Panc1 (cell line): ENCODE results near the gene EMP2. TPM values are rescaled to one million over a fixed set of nuclear protein-coding genes. Genes with fewer than 3 reads are reported as not detected.

Experiments
- ATAC-seq: fragments of 200-7000 bp; cut with Tn5 transposase; 2 replicates; pipeline ENCODE4 v1.9.1; 2020; ENCODE audit warnings: mild to moderate bottlenecking, moderate library complexity
- BruUV-seq: library from RNA; stranded (reverse); fragments of 400-500 nt; replicated peaks from 2 replicates; lab custom pipeline; 2021; lab: Mats Ljungman, UMichigan
- CTCF ChIA-PET: fragments of 300-600 bp; sonication (Branson Sonifier 250); formaldehyde crosslinking; loops from one replicate; lab custom pipeline; 2022; ENCODE audit warnings: antibody characterized with exemption; lab: Charles Lee
- POLR2A ChIA-PET: fragments of 300-600 bp; sonication (Branson Sonifier 250); formaldehyde crosslinking; loops from one replicate; lab custom pipeline; 2022; ENCODE audit warnings: antibody characterized with exemption; lab: Charles Lee
- DNase-seq: peaks from one replicate; pipeline ENCODE4 v3.0.0-alpha.2; 2010; ENCODE audit warnings: low read depth, low spot score
- H3K27ac ChIP-seq: 2 replicates; pipeline ENCODE4 v1.5.1; 2011; ENCODE audit warnings: mild to moderate bottlenecking, low read length, inconsistent platforms
- H3K27me3 ChIP-seq: fragments of 200-500 bp; sonication (Bioruptor generic); 2 replicates; pipeline ENCODE4 v1.6.0; 2014; ENCODE audit warnings: low read length, inconsistent platforms; ENCODE audit not compliant: control insufficient read depth, insufficient read depth
- H3K36me3 ChIP-seq: fragments of 200-500 bp; sonication (Bioruptor generic); 2 replicates; pipeline ENCODE4 v1.5.1; 2014; ENCODE audit warnings: inconsistent platforms, mild to moderate bottlenecking, low read length, moderate library complexity; ENCODE audit not compliant: control insufficient read depth, insufficient read depth
- H3K4me1 ChIP-seq: 2 replicates; pipeline ENCODE4 v1.5.1; 2011; ENCODE audit warnings: inconsistent platforms, mild to moderate bottlenecking, low read length, moderate library complexity; ENCODE audit not compliant: control insufficient read depth, insufficient read depth
- H3K4me3 ChIP-seq, 2 experiments: 2 replicates each; pipeline ENCODE4 v1.5.1; 2011 to 2012; ENCODE audit warnings: low read depth in 2 of 2, low read length in 2 of 2, mild to moderate bottlenecking in 2 of 2, inconsistent platforms in 1 of 2, moderate library complexity in 1 of 2
- H3K9me3 ChIP-seq: fragments of 200-500 bp; sonication (Bioruptor generic); 2 replicates; pipeline ENCODE4 v1.5.1; 2014; ENCODE audit warnings: low read depth, mild to moderate bottlenecking, inconsistent platforms, low read length, moderate library complexity; ENCODE audit not compliant: control insufficient read depth, insufficient read depth
- POLR2AphosphoS5 ChIP-seq: IDR thresholded peaks from 2 replicates; pipeline ENCODE4 v1.6.1; 2012; ENCODE audit warnings: mild to moderate bottlenecking, low read depth, low read length, moderate library complexity
- SIN3A ChIP-seq: IDR thresholded peaks from 2 replicates; pipeline ENCODE4 v1.6.1; 2012; ENCODE audit warnings: low read depth, mild to moderate bottlenecking, low read length, moderate library complexity, borderline replicate concordance; ENCODE audit not compliant: insufficient read depth
- TCF7L2 ChIP-seq: IDR thresholded peaks from 2 replicates; pipeline ENCODE4 v1.6.1; 2011; ENCODE audit warnings: mild to moderate bottlenecking, low read depth, low read length, inconsistent platforms
- in situ Hi-C: cut with HindIII; loops from 2 replicates; pipeline ENCODE4 v1.10.0; 2016; ENCODE audit warnings: low sequenced_read_pairs, low pct_unique_long_range_greater_than_20kb
- intact Hi-C: fragments of 100-400 bp; cut with micrococcal nuclease; formaldehyde crosslinking; loops from one replicate; pipeline ENCODE4 v1.10.0; 2022; ENCODE audit not compliant: unreplicated experiment
- total RNA-seq: library from RNA; stranded (reverse); gene quantifications from one replicate; pipeline ENCODE4 v1.2.1, GENCODE V29; 2021; ENCODE audit not compliant: unreplicated experiment
- TF ChIP-seq, protein P1 (sequence below): fragments of 450-650 bp; IDR thresholded peaks from 2 replicates; pipeline ENCODE4 v1.5.1; 2017; ENCODE audit warnings: mild to moderate bottlenecking
- TF ChIP-seq, protein P2 (sequence below), 2 experiments: IDR thresholded peaks; 2 replicates each; pipeline ENCODE4 v1.6.1; 2011 to 2012; ENCODE audit warnings: low read depth in 2 of 2, control low read depth in 1 of 2, low read length in 1 of 2, mild to moderate bottlenecking in 1 of 2, moderate library complexity in 1 of 2; ENCODE audit not compliant: insufficient read depth in 1 of 2

The EMP2 gene
- total RNA-seq, 1 experiment from 2014 or later: 13.8 TPM

DNA sequence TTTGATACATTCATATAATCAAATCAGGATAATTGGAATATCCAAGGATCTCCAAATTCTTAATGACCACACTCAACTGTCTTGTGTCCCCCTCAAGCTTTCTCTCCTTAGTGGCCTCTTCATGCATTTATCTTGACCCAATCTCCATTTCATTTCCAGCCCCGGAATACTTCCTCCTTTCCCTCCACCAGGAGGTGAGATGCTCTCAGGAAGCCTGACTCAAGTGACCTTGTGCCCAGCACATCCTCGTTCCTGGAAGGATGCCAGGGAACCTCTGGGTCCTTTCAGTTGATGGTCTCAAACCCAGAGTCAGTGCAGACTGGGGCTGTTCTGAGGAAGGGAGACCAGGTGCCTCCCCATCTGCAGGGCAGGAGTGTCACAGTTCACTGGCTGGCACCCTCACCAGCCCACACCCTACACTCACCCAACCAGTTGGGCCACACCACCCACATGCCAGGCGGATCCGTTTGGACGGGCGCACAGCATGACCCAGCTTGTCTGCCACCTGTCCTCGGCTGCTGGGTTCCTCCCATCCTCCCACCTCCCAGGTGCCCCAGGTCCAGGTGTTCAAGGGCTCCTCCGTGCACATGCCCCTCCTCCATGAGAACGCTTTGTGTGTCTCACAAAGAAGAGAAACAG is 14.0 kb upstream of the EMP2 start:
- ChIA-PET CTCF (no interaction called here), POLR2A (no interaction called here)
- Histone ChIP-seq H3K27ac (no peak overlapping the region), H3K9me3 (no peaks in the 10 kb centered on the region), H3K4me3 (no peak overlapping the region), H3K36me3 (no peaks in the 10 kb centered on the region), H3K4me1 (no peaks in the 10 kb centered on the region), H3K27me3 (peaks cover 5% of the 10 kb centered on the region; the same call in 1 of the 2 replicates)
- no peak for ATAC-seq
- no TSS peak for BruUV-seq
- in situ Hi-C loops: no loop called here
- DNase-seq: no peak
- intact Hi-C loops: no loop called here
- TF ChIP-seq POLR2AphosphoS5 (no peak), SIN3A (no peak), TCF7L2 (no peak)
- TF ChIP-seq, protein P1, sequence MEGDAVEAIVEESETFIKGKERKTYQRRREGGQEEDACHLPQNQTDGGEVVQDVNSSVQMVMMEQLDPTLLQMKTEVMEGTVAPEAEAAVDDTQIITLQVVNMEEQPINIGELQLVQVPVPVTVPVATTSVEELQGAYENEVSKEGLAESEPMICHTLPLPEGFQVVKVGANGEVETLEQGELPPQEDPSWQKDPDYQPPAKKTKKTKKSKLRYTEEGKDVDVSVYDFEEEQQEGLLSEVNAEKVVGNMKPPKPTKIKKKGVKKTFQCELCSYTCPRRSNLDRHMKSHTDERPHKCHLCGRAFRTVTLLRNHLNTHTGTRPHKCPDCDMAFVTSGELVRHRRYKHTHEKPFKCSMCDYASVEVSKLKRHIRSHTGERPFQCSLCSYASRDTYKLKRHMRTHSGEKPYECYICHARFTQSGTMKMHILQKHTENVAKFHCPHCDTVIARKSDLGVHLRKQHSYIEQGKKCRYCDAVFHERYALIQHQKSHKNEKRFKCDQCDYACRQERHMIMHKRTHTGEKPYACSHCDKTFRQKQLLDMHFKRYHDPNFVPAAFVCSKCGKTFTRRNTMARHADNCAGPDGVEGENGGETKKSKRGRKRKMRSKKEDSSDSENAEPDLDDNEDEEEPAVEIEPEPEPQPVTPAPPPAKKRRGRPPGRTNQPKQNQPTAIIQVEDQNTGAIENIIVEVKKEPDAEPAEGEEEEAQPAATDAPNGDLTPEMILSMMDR: no peak
- TF ChIP-seq, protein P2, sequence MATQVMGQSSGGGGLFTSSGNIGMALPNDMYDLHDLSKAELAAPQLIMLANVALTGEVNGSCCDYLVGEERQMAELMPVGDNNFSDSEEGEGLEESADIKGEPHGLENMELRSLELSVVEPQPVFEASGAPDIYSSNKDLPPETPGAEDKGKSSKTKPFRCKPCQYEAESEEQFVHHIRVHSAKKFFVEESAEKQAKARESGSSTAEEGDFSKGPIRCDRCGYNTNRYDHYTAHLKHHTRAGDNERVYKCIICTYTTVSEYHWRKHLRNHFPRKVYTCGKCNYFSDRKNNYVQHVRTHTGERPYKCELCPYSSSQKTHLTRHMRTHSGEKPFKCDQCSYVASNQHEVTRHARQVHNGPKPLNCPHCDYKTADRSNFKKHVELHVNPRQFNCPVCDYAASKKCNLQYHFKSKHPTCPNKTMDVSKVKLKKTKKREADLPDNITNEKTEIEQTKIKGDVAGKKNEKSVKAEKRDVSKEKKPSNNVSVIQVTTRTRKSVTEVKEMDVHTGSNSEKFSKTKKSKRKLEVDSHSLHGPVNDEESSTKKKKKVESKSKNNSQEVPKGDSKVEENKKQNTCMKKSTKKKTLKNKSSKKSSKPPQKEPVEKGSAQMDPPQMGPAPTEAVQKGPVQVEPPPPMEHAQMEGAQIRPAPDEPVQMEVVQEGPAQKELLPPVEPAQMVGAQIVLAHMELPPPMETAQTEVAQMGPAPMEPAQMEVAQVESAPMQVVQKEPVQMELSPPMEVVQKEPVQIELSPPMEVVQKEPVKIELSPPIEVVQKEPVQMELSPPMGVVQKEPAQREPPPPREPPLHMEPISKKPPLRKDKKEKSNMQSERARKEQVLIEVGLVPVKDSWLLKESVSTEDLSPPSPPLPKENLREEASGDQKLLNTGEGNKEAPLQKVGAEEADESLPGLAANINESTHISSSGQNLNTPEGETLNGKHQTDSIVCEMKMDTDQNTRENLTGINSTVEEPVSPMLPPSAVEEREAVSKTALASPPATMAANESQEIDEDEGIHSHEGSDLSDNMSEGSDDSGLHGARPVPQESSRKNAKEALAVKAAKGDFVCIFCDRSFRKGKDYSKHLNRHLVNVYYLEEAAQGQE (IDR thresholded peaks at IDR 0.05; ENCODE audit: insufficient read depth in 1 of 2, low read depth in 2 of 2, low read length in 1 of 2): no peak

DNA sequence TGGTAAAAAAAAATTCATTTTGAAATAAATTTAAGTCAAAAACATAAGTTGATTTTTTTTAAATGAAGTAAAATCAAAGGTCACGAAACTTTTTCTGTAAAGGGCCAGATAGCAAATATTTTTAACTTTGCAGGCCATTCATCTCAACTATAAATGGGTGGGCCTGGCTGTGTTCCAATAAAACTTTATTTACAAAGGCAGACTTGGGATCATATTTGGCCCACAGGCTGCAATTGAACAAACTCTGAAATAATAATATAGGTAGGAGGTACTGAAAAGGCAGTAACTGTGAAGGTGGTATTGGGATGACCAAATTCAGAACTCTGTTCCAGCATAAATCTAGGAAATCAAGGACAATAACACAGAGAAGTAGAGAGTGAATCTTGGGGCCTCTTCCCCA is 12.2 kb upstream of the EMP2 start:
- in situ Hi-C loops: no loop called here
- Histone ChIP-seq H3K9me3 (no peaks in the 10 kb centered on the region), H3K4me1 (no peaks in the 10 kb centered on the region), H3K4me3 (no peak overlapping the region), H3K36me3 (no peaks in the 10 kb centered on the region), H3K27me3 (peaks cover 15% of the 10 kb centered on the region), H3K27ac (no peak overlapping the region)
- ChIA-PET POLR2A (no interaction called here), CTCF (no interaction called here)
- intact Hi-C loops: no loop called here
- no peak for TF ChIP-seq TCF7L2
- TF ChIP-seq POLR2AphosphoS5: no peak
- TF ChIP-seq, protein P2 (IDR thresholded peaks at IDR 0.05; ENCODE audit: insufficient read depth in 1 of 2, low read depth in 2 of 2, low read length in 1 of 2): no peak
- no peak for TF ChIP-seq SIN3A
- TF ChIP-seq, protein P1: no peak
- no peak for DNase-seq
- BruUV-seq: no TSS peak
- ATAC-seq: no peak
